HS-5 (cell line): Measurements from ENCODE around the gene TRAPPC2B.

Experiments used
- DNase-seq: peaks from one replicate; pipeline ENCODE4 v3.0.0-alpha.2; 2012; ENCODE audit warnings: low read depth

TRAPPC2B gene

GRCh38 chr19:57362997-57363687, at the start of gene TRAPPC2B, which contains the start of gene ZNF547:
TSS of gene TRAPPC2B (plus strand) at chr19:57363551. CDS start at chr19:57364834, 1,283 bp downstream.
TSS of gene ZNF547 (plus strand) at chr19:57363551. CDS start at chr19:57368556, 5,005 bp downstream.
- peak; percentile 95 for DNase-seq

- DNase-seq: no peak
Observed at GRCh38 chr19:57314146-57314545, 49.2 kb upstream of the TRAPPC2B start.

GRCh38 chr19:57317503-57317902, 45.8 kb upstream of the TRAPPC2B start:
- no peak for DNase-seq

GRCh38 chr19:57319869-57320179, 43.5 kb upstream of the TRAPPC2B start:
- DNase-seq: no peak

- DNase-seq: peak; percentile 78
Observed at GRCh38 chr19:57320180-57321084, 42.9 kb upstream of the TRAPPC2B start, which contains the start of gene ZNF543. TSS of gene ZNF543 (plus strand) at chr19:57320472. CDS start at chr19:57320854, 382 bp downstream.

GRCh38 chr19:57321116-57321515, 42.2 kb upstream of the TRAPPC2B start:
- no peak for DNase-seq

GRCh38 chr19:57321751-57322150, 41.6 kb upstream of the TRAPPC2B start:
- DNase-seq: no peak

GRCh38 chr19:57324992-57325391, 38.4 kb upstream of the TRAPPC2B start:
- DNase-seq: no peak

- DNase-seq: no peak
Observed at GRCh38 chr19:57327993-57328392, 35.4 kb upstream of the TRAPPC2B start.

GRCh38 chr19:57334191-57334590, 29.2 kb upstream of the TRAPPC2B start:
- DNase-seq: no peak

- no peak for DNase-seq
Observed at GRCh38 chr19:57338877-57339276, 24.5 kb upstream of the TRAPPC2B start.

GRCh38 chr19:57342582-57342981, 20.8 kb upstream of the TRAPPC2B start:
- no peak for DNase-seq

GRCh38 chr19:57348136-57348535, 15.2 kb upstream of the TRAPPC2B start:
- no peak for DNase-seq

- peak; percentile 83 for DNase-seq
Observed at GRCh38 chr19:57350877-57351805, 12.2 kb upstream of the TRAPPC2B start, which contains the start of gene ZNF304. TSS of gene ZNF304 (plus strand) at chr19:57351271. CDS start at chr19:57351665, 394 bp downstream.

GRCh38 chr19:57351867-57352266, 11.5 kb upstream of the TRAPPC2B start:
- no peak for DNase-seq

- no peak for DNase-seq
Observed at GRCh38 chr19:57355916-57356315, 7.4 kb upstream of the TRAPPC2B start.

GRCh38 chr19:57357406-57357805, 5.9 kb upstream of the TRAPPC2B start:
- DNase-seq: no peak

- DNase-seq: no peak
Observed at GRCh38 chr19:57359300-57359699, 4.1 kb upstream of the TRAPPC2B start.

- no peak for DNase-seq
Observed at GRCh38 chr19:57362419-57362818, 932 bp upstream of the TRAPPC2B start.

GRCh38 chr19:57363688-57364181, 384 bp downstream of the TRAPPC2B start:
- no peak for DNase-seq

GRCh38 chr19:57366776-57367175, 3.4 kb downstream of the TRAPPC2B start:
- DNase-seq: no peak

GRCh38 chr19:57374179-57374578, 10.8 kb downstream of the TRAPPC2B start:
- DNase-seq: no peak
